OCI-LY7 (cell line): ENCODE results near the gene TYMP. TPM values are rescaled to one million over a fixed set of nuclear protein-coding genes. Genes with fewer than 3 reads are reported as not detected.
A peak's percentile ranks its signal among the peaks of the same experiment; 100 is the strongest.

ENCODE experiments used
- BruUV-seq: library from RNA; stranded (reverse); fragments of 400-500 nt; replicated peaks from 2 replicates; lab custom pipeline; 2021; lab: Mats Ljungman, UMichigan
- CTCF ChIA-PET: fragments of 300-600 bp; sonication (Branson Sonifier 250); formaldehyde crosslinking; loops from one replicate; lab custom pipeline; 2022; ENCODE audit warnings: antibody characterized with exemption; ENCODE audit not compliant: unreplicated experiment; lab: Charles Lee
- POLR2A ChIA-PET: fragments of 300-600 bp; sonication (Branson Sonifier 250); formaldehyde crosslinking; loops from one replicate; lab custom pipeline; 2022; ENCODE audit warnings: antibody characterized with exemption; lab: Charles Lee
- DNase-seq: peaks from one replicate; pipeline ENCODE4 v3.0.0-alpha.2; 2015; ENCODE audit warnings: low spot score
- H2AFZ ChIP-seq: fragments of 200-600 bp; sonication (generic), shearing (Covaris generic); 2 replicates; pipeline ENCODE4 v1.6.1; 2014; ENCODE audit warnings: mild to moderate bottlenecking, antibody characterized with exemption, low read length, moderate library complexity
- H3K27ac ChIP-seq: fragments of 200-600 bp; sonication (generic); 2 replicates; pipeline ENCODE4 v1.5.1; 2014; ENCODE audit warnings: mixed run types, low read depth, mild to moderate bottlenecking, moderate library complexity, low read length, inconsistent platforms; ENCODE audit not compliant: poor library complexity, severe bottlenecking
- H3K36me3 ChIP-seq: fragments of 200-600 bp; sonication (generic); 2 replicates; pipeline ENCODE4 v1.6.1; 2014; ENCODE audit warnings: mild to moderate bottlenecking, antibody characterized with exemption, low read length, moderate library complexity, mixed read lengths; ENCODE audit not compliant: insufficient read depth
- H3K4me1 ChIP-seq: fragments of 200-600 bp; sonication (generic); 2 replicates; pipeline ENCODE4 v1.5.1; 2014; ENCODE audit warnings: mild to moderate bottlenecking, low read length; ENCODE audit not compliant: insufficient read depth, poor library complexity, severe bottlenecking
- H3K4me2 ChIP-seq: fragments of 200-600 bp; sonication (generic); 2 replicates; pipeline ENCODE4 v1.6.1; 2014; ENCODE audit warnings: mild to moderate bottlenecking, low read length
- H3K4me3 ChIP-seq: fragments of 200-600 bp; sonication (generic); 2 replicates; pipeline ENCODE4 v1.5.1; 2014; ENCODE audit warnings: mild to moderate bottlenecking, low read depth, low read length; ENCODE audit not compliant: poor library complexity, severe bottlenecking
- H3K79me2 ChIP-seq: fragments of 200-600 bp; sonication (generic); 2 replicates; pipeline ENCODE4 v1.6.1; 2016; ENCODE audit warnings: low read depth, mild to moderate bottlenecking, low read length, moderate library complexity, mixed read lengths; ENCODE audit not compliant: insufficient read depth
- H3K9me2 ChIP-seq: fragments of 200-600 bp; sonication (generic); 2 replicates; pipeline ENCODE4 v1.6.1; 2016; ENCODE audit warnings: mild to moderate bottlenecking, low read length, mixed read lengths; ENCODE audit not compliant: insufficient read depth
- H3K9me3 ChIP-seq: fragments of 200-600 bp; sonication (generic); 2 replicates; pipeline ENCODE4 v1.6.1; 2014; ENCODE audit warnings: mild to moderate bottlenecking, mixed run types, low read length, mixed read lengths
- H4K20me1 ChIP-seq: fragments of 200-600 bp; sonication (generic); 2 replicates; pipeline ENCODE4 v1.6.1; 2014; ENCODE audit warnings: mild to moderate bottlenecking, antibody characterized with exemption, low read length, moderate library complexity, mixed read lengths; ENCODE audit not compliant: insufficient read depth
- CTCF ChIP-seq: fragments of 200-600 bp; sonication (generic); conservative IDR thresholded peaks from 2 replicates; pipeline ENCODE4 v1.5.1; 2014; ENCODE audit warnings: mild to moderate bottlenecking, antibody characterized with exemption, low read length, moderate library complexity, mixed read lengths
- EZH2phosphoT487 ChIP-seq: fragments of 200-600 bp; sonication (generic); IDR thresholded peaks from 2 replicates; pipeline ENCODE4 v1.6.1; 2018; ENCODE audit warnings: low read depth, borderline replicate concordance, mild to moderate bottlenecking, mixed run types, antibody characterized with exemption, low read length, moderate library complexity, mixed read lengths
- intact Hi-C: fragments of 100-400 bp; cut with micrococcal nuclease; formaldehyde crosslinking; loops from one replicate; pipeline ENCODE4 v1.10.0; 2022; ENCODE audit not compliant: unreplicated experiment
- total RNA-seq, 2 experiments: library from RNA; depleted of rRNA in 1 of 2; stranded (reverse); fragments of >200 nt in 1 of 2; shearing (Covaris generic) in 1 of 2; gene quantifications; 2 replicates each; pipeline ENCODE4 v1.2.3, GENCODE V29; 2014 to 2022

Gene TYMP
- total RNA-seq, 2 experiments from 2014 or later, result 3.9 to 4.0 TPM

- H3K4me1 ChIP-seq, result peaks cover 12% of the 10 kb centered on the region
- ChIA-PET POLR2A (no interaction called here), CTCF (no interaction called here)
- H3K27ac ChIP-seq, result no peak overlapping the region
- no peak for DNase-seq
- H3K9me3 ChIP-seq, result no peaks in the 10 kb centered on the region
- BruUV-seq, result no TSS peak
- H4K20me1 ChIP-seq, result no peaks in the 10 kb centered on the region
- TF ChIP-seq CTCF (0 out of 2 replicates have a peak, but pooled peaks have one; percentile 20), EZH2phosphoT487 (no peak)
- no peaks in the 10 kb centered on the region for H3K9me2 ChIP-seq
- no peak overlapping the region for H3K4me3 ChIP-seq
- H3K36me3 ChIP-seq, result peaks cover 20% of the 10 kb centered on the region; the same call in 1 of the 2 replicates
- H3K4me2 ChIP-seq, result no peak overlapping the region
- intact Hi-C loops, result loop anchor here (10.0 kb wide), 1 partner anchor 259 kb away; the partner anchor contains the start of gene TUBGCP6
- H2AFZ ChIP-seq, result no peak overlapping the region
- H3K79me2 ChIP-seq, result peaks cover 10% of the 10 kb centered on the region
Observed at GRCh38 chr22:50503475-50504145, 26.2 kb downstream of the TYMP start.

DNA sequence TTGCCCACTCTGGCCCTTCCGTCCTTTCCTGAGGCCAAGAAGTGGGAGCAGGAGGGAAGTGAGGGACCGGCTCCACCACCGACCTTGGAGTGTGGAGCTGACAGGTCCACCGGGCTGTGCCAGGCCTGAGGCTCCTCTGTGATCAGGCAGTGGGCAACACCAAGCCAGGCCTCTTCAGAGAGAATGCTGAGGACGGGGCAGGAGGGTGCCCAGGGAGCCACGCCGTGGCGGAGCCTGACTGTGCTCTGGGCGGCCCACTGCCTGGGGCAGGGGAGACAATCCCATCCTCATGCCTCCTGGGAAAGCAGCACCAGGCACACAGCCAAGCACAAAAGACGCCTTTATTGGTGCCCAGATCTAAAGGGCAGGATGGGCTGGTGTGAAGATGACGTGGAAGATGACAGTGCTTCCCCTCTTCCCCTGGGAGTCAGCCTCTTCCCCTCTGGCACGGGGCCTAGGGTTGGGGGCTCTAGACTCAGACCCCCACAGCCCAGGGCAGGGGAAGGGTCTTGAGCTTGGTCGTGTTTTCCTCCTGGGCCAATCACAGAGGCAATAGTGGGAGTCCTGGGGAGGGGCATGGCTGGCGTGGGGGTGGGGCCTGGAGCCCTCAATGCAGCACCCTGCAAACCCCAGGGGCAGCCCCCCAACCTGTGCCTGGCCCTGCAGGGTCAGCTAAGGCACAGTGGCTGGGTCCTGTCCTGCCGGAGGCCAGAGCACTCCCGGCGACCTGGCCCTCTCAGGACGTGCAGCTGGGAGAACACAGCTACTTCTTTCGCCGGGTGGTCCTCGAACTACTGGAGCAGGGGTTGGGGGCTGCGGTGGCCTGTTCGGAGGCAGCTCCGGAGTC lies 27.0 kb downstream of the TYMP start:
- intact Hi-C loops, result loop anchor here (10.0 kb wide), 1 partner anchor 258 kb away; the partner anchor contains the start of gene TUBGCP6
- H3K4me2 ChIP-seq, result no peak overlapping the region
- POLR2A ChIA-PET, result no interaction called here
- TF ChIP-seq EZH2phosphoT487 (no peak), CTCF (no peak)
- H3K36me3 ChIP-seq, result peaks cover 20% of the 10 kb centered on the region; the same call in 1 of the 2 replicates
- CTCF ChIA-PET, result no interaction called here
- H3K79me2 ChIP-seq, result peaks cover 6% of the 10 kb centered on the region; the same call in 1 of the 2 replicates
- no peak overlapping the region for H3K27ac ChIP-seq
- no peaks in the 10 kb centered on the region for H4K20me1 ChIP-seq
- H3K9me2 ChIP-seq, result no peaks in the 10 kb centered on the region
- H2AFZ ChIP-seq, result no peak overlapping the region
- BruUV-seq, result no TSS peak
- DNase-seq, result no peak
- peaks cover 18% of the 10 kb centered on the region for H3K4me1 ChIP-seq
- no peak overlapping the region for H3K4me3 ChIP-seq
- no peaks in the 10 kb centered on the region for H3K9me3 ChIP-seq
